Peyer's patch (tissue), 4 donors: ENCODE measurements around the gene PPP1R37. TPM values are rescaled to one million over a fixed set of nuclear protein-coding genes. Genes with fewer than 3 reads are reported as not detected.

Experiments used
- DNase-seq, 3 donors: peaks; one replicate each; pipeline ENCODE4 v3.0.0-alpha.2; 2017 to 2019
- H3K27ac ChIP-seq, 4 donors: fragments of 200-600 bp; sonication (generic); one replicate each; pipeline ENCODE4 v1.5.1; 2016 to 2019
- H3K27me3 ChIP-seq, 2 donors: fragments of 200-600 bp; sonication (generic); one replicate each; pipeline ENCODE4 v1.5.1; 2019
- H3K36me3 ChIP-seq, 3 donors: fragments of 200-600 bp; sonication (generic); one replicate each; pipeline ENCODE4 v1.5.1; 2016 to 2019
- H3K4me1 ChIP-seq, 4 donors: fragments of 200-600 bp; sonication (generic); one replicate each; pipeline ENCODE4 v1.5.1; 2016 to 2019
- H3K4me3 ChIP-seq, 4 donors: fragments of 200-600 bp; sonication (generic); 1 replicate in 3 of 4; 2 replicates in 1 of 4; pipeline ENCODE4 v1.5.1; 2016 to 2019; ENCODE audit warnings: mild to moderate bottlenecking in 1 of 4
- H3K9me3 ChIP-seq, 4 donors: fragments of 200-600 bp; sonication (generic); one replicate each; pipeline ENCODE4 v1.5.1; 2016 to 2019; ENCODE audit warnings: mild to moderate bottlenecking in 1 of 4
- CTCF ChIP-seq, 6 experiments: fragments of 450-650 bp in 4 of 6; fragments of 200-600 bp in 2 of 6; sonication (generic) in 1 of 6; IDR thresholded peaks; one replicate each; pipeline ENCODE4 v1.5.1; 2017 to 2019; ENCODE audit warnings: antibody characterized with exemption in 6 of 6, mild to moderate bottlenecking in 3 of 6, moderate library complexity in 1 of 6
- POLR2A ChIP-seq, 2 donors: fragments of 450-650 bp; IDR thresholded peaks; one replicate each; pipeline ENCODE4 v1.5.1; 2017; ENCODE audit warnings: antibody characterized with exemption in 2 of 2, mild to moderate bottlenecking in 2 of 2, moderate library complexity in 2 of 2
- total RNA-seq, 4 donors: library from RNA; depleted of rRNA; stranded (reverse); fragments of >200 nt; gene quantifications; one replicate each; pipeline ENCODE4 v1.1.0, GENCODE V29; 2016

PPP1R37 gene
- total RNA-seq, 4 donors from 2014 or later: 41.8 to 75.1 (median 54.2) TPM

- H3K4me3 ChIP-seq: no peak overlapping the region
- no peak for DNase-seq
- TF ChIP-seq CTCF (IDR thresholded peaks at IDR 0.05) (no peak), POLR2A (IDR thresholded peaks at IDR 0.05) (no peak)
- H3K9me3 ChIP-seq: no peaks in the 10 kb centered on the region
- no peaks in the 10 kb centered on the region for H3K36me3 ChIP-seq
- no peaks in the 10 kb centered on the region for H3K27me3 ChIP-seq
- H3K27ac ChIP-seq: no peak overlapping the region
- peaks cover 0 to 20% (median 1%) of the 10 kb centered on the region in 4 donors for H3K4me1 ChIP-seq
Observed at GRCh38 chr19:45126654-45127053, 33.7 kb downstream of the PPP1R37 start.

GRCh38 chr19:45128146-45128545 lies 35.2 kb downstream of the PPP1R37 start:
- Histone ChIP-seq H3K4me1 (peaks cover 0 to 12% (median 0%) of the 10 kb centered on the region in 4 donors), H3K36me3 (no peaks in the 10 kb centered on the region)

GRCh38 chr19:45128806-45129205 lies 35.8 kb downstream of the PPP1R37 start:
- Histone ChIP-seq H3K4me1 (peaks cover 0 to 6% (median 0%) of the 10 kb centered on the region in 4 donors), H3K9me3 (no peaks in the 10 kb centered on the region), H3K36me3 (no peaks in the 10 kb centered on the region), H3K27ac (no peak overlapping the region), H3K27me3 (no peaks in the 10 kb centered on the region), H3K4me3 (no peak overlapping the region)
- no peak for DNase-seq
- TF ChIP-seq POLR2A (IDR thresholded peaks at IDR 0.05): no peak
- TF ChIP-seq CTCF (IDR thresholded peaks at IDR 0.05): no peak

More at GRCh38 chr19:45128146-45128545, 35.2 kb downstream of the PPP1R37 start:
- Histone ChIP-seq H3K27me3 (no peaks in the 10 kb centered on the region), H3K27ac (no peak overlapping the region), H3K9me3 (no peaks in the 10 kb centered on the region), H3K4me3 (no peak overlapping the region)
- TF ChIP-seq CTCF (IDR thresholded peaks at IDR 0.05) (no peak), POLR2A (IDR thresholded peaks at IDR 0.05) (no peak)
- no peak for DNase-seq

- Histone ChIP-seq H3K4me1 (peaks cover 0 to 6% (median 0%) of the 10 kb centered on the region in 4 donors), H3K4me3 (no peak overlapping the region), H3K36me3 (no peaks in the 10 kb centered on the region), H3K27ac (no peak overlapping the region), H3K9me3 (no peaks in the 10 kb centered on the region), H3K27me3 (no peaks in the 10 kb centered on the region)
- DNase-seq: no peak
- no peak for TF ChIP-seq POLR2A (IDR thresholded peaks at IDR 0.05)
- no peak for TF ChIP-seq CTCF (IDR thresholded peaks at IDR 0.05)
Observed at GRCh38 chr19:45130236-45130635, 37.3 kb downstream of the PPP1R37 start.

GRCh38 chr19:45130888-45131615 lies 38.1 kb downstream of the PPP1R37 start:
- Histone ChIP-seq H3K9me3 (no peaks in the 10 kb centered on the region), H3K4me3 (no peak overlapping the region), H3K27me3 (no peaks in the 10 kb centered on the region), H3K4me1 (peaks cover 0 to 1% (median 0%) of the 10 kb centered on the region in 4 donors), H3K27ac (no peak overlapping the region), H3K36me3 (no peaks in the 10 kb centered on the region)
- DNase-seq: peak in 1 of 3 donors; percentile 56
- TF ChIP-seq POLR2A (IDR thresholded peaks at IDR 0.05): no peak
- TF ChIP-seq CTCF (IDR thresholded peaks at IDR 0.05): peak in 4 of 6 experiments; percentile 13 to 49 (median 41)
